Smooth muscle cell (in vitro differentiated cells): ENCODE data around the gene MARK3. TPM values are rescaled to one million over a fixed set of nuclear protein-coding genes. Genes with fewer than 3 reads are reported as not detected.
A peak's percentile ranks its signal among the peaks of the same experiment; 100 is the strongest.

Experiments
- DNase-seq: peaks from one replicate; lab custom pipeline; 2025; ENCODE audit not compliant: unreplicated experiment; lab: John Stamatoyannopoulos, UW
- H2AFZ ChIP-seq: fragments of 200-600 bp; sonication (generic); 2 replicates; pipeline ENCODE4 v1.6.0; 2016; ENCODE audit warnings: antibody characterized with exemption, low read depth, mild to moderate bottlenecking
- H3F3A ChIP-seq: fragments of 200-600 bp; sonication (generic); 2 replicates; pipeline ENCODE4 v1.6.0; 2017; ENCODE audit warnings: antibody characterized with exemption, low read depth
- H3K27ac ChIP-seq: fragments of 200-600 bp; sonication (generic); 2 replicates; pipeline ENCODE4 v1.5.1; 2016; ENCODE audit warnings: low read depth, mild to moderate bottlenecking
- H3K27me3 ChIP-seq: fragments of 200-600 bp; sonication (generic); 2 replicates; pipeline ENCODE4 v1.6.1; 2016; ENCODE audit warnings: low read depth, mild to moderate bottlenecking
- H3K36me3 ChIP-seq: fragments of 200-600 bp; sonication (generic); 2 replicates; pipeline ENCODE4 v1.5.1; 2016; ENCODE audit warnings: low read depth
- H3K4me1 ChIP-seq: fragments of 200-600 bp; sonication (generic); 2 replicates; pipeline ENCODE4 v1.5.1; 2016; ENCODE audit warnings: low read depth
- H3K4me2 ChIP-seq: fragments of 200-600 bp; sonication (generic); 2 replicates; pipeline ENCODE4 v1.6.0; 2016; ENCODE audit warnings: mild to moderate bottlenecking
- H3K4me3 ChIP-seq: fragments of 200-600 bp; sonication (generic); 2 replicates; pipeline ENCODE4 v1.5.1; 2016; ENCODE audit warnings: mild to moderate bottlenecking
- H3K79me2 ChIP-seq: fragments of 200-600 bp; sonication (generic); 2 replicates; pipeline ENCODE4 v1.6.0; 2016; ENCODE audit warnings: low read depth, mild to moderate bottlenecking
- H3K9ac ChIP-seq: fragments of 200-600 bp; sonication (generic); 2 replicates; pipeline ENCODE4 v1.6.0; 2016; ENCODE audit warnings: low read depth
- H3K9me3 ChIP-seq: fragments of 200-600 bp; sonication (generic); replicated peaks from 2 replicates; pipeline ENCODE4 v1.5.1; 2016; ENCODE audit warnings: low read depth
- H4K20me1 ChIP-seq: fragments of 200-600 bp; sonication (generic); 2 replicates; pipeline ENCODE4 v1.6.0; 2016; ENCODE audit warnings: low read depth
- WGBS: methylation state at CpG from one replicate; pipeline ENCODE4 v1.1.7; 2016; ENCODE audit warnings: low lambda C conversion rate; 5-methylcytosine and 5-hydroxymethylcytosine counted together
- polyA plus RNA-seq: library from polyadenylated mRNA; unstranded; fragments of >200 nt; fragmentation: Nextera tagmentation; extraction: Ambion mirVana; gene quantifications from 2 replicates; pipeline ENCODE4 v1.2.1, GENCODE V29; 2016
- total RNA-seq: library from RNA; depleted of rRNA; stranded (reverse); fragments of >200 nt; gene quantifications from 2 replicates; pipeline ENCODE4 v1.2.3, GENCODE V29; 2014
- TF ChIP-seq, protein P1 (sequence below): fragments of 200-600 bp; sonication (generic); IDR thresholded peaks from 2 replicates; pipeline ENCODE4 v1.5.1; 2017; ENCODE audit warnings: borderline replicate concordance, mild to moderate bottlenecking, antibody characterized with exemption; ENCODE audit not compliant: insufficient read depth, poor library complexity, severe bottlenecking

Gene MARK3
- total and polyA plus RNA-seq, 2 experiments from 2014 or later = 63.2 to 68.4 TPM

- Histone ChIP-seq H3K36me3 (no peaks in the 10 kb centered on the region), H3K27me3 (no peaks in the 10 kb centered on the region), H3K4me2 (no peak overlapping the region), H3F3A (peaks cover 15% of the 10 kb centered on the region), H3K27ac (peak overlapping the region; percentile 59), H3K4me3 (no peak overlapping the region), H3K4me1 (no peaks in the 10 kb centered on the region), H3K79me2 (peaks cover 73% of the 10 kb centered on the region), H3K9ac (no peak overlapping the region), H4K20me1 (peaks cover 94% of the 10 kb centered on the region), H3K9me3 (no peaks in the 10 kb centered on the region), H2AFZ (no peak overlapping the region)
- TF ChIP-seq, protein P1, sequence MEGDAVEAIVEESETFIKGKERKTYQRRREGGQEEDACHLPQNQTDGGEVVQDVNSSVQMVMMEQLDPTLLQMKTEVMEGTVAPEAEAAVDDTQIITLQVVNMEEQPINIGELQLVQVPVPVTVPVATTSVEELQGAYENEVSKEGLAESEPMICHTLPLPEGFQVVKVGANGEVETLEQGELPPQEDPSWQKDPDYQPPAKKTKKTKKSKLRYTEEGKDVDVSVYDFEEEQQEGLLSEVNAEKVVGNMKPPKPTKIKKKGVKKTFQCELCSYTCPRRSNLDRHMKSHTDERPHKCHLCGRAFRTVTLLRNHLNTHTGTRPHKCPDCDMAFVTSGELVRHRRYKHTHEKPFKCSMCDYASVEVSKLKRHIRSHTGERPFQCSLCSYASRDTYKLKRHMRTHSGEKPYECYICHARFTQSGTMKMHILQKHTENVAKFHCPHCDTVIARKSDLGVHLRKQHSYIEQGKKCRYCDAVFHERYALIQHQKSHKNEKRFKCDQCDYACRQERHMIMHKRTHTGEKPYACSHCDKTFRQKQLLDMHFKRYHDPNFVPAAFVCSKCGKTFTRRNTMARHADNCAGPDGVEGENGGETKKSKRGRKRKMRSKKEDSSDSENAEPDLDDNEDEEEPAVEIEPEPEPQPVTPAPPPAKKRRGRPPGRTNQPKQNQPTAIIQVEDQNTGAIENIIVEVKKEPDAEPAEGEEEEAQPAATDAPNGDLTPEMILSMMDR = no peak
- no peak for DNase-seq
- 90% methylated on average over 10 of the region's 10 CpGs for WGBS
Observed at GRCh38 chr14:103433916-103434563, 48.8 kb downstream of the MARK3 start.

GRCh38 chr14:103434868-103435442 is 49.7 kb downstream of the MARK3 start:
- DNase-seq = no peak
- Histone ChIP-seq H3K4me2 (no peak overlapping the region), H3K9ac (no peak overlapping the region), H3K9me3 (no peaks in the 10 kb centered on the region), H3F3A (peaks cover 15% of the 10 kb centered on the region), H3K4me1 (no peaks in the 10 kb centered on the region), H3K4me3 (no peak overlapping the region), H3K79me2 (peaks cover 73% of the 10 kb centered on the region), H3K27ac (peak overlapping the region; percentile 59), H3K27me3 (no peaks in the 10 kb centered on the region), H3K36me3 (no peaks in the 10 kb centered on the region), H4K20me1 (peaks cover 94% of the 10 kb centered on the region), H2AFZ (no peak overlapping the region)
- TF ChIP-seq, protein P1 = no peak
- 64% methylated on average over 6 of the region's 6 CpGs for WGBS

GRCh38 chr14:103436533-103436932 is 51.3 kb downstream of the MARK3 start:
- H3K4me2 ChIP-seq = no peak overlapping the region
- H3K4me3 ChIP-seq = no peak overlapping the region
- peak overlapping the region; percentile 40 for H3K27ac ChIP-seq
- TF ChIP-seq, protein P1 = no peak
- H3F3A ChIP-seq = peaks cover 9% of the 10 kb centered on the region
- H3K9ac ChIP-seq = no peak overlapping the region
- H3K9me3 ChIP-seq = no peaks in the 10 kb centered on the region
- WGBS = 66% methylated on average over 5 of the region's 5 CpGs
- no peak for DNase-seq
- H3K36me3 ChIP-seq = no peaks in the 10 kb centered on the region
- no peak overlapping the region for H2AFZ ChIP-seq
- peaks cover 74% of the 10 kb centered on the region for H3K79me2 ChIP-seq
- peaks cover 94% of the 10 kb centered on the region for H4K20me1 ChIP-seq
- H3K27me3 ChIP-seq = no peaks in the 10 kb centered on the region
- no peaks in the 10 kb centered on the region for H3K4me1 ChIP-seq
